Central memory CD4-positive, alpha-beta T cell (primary cell): Measurements from ENCODE around the gene E2F3.

Source experiments
- DNase-seq: peaks from one replicate; pipeline ENCODE4 v3.0.0; 2022

The E2F3 gene

DNA sequence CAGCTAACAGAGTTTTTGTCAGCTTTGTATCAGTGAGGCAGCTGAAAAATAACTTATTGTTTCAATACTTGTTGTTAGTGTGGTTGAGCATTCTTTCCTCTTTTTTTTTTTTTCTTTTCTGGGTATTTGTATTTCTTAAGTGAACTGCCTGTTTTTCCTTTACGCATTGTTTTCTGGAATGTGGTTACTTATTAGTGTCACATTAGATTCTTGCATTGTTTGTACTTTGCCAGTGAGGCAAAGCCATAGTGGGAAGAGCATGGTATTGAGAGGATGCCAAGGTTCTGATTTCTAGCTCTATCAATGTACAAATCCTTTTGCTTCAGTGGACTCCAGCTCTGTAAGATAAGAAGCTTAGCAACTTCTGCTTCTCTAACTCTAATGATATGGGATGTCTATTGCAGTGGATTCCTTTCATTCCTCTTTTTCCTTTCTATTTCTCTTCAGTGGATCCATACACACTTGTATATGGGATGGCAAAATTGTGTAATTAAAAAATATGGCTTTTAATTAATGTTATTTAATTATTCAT is 136.5 kb downstream of the E2F3 start:
- DNase-seq = no peak

DNA sequence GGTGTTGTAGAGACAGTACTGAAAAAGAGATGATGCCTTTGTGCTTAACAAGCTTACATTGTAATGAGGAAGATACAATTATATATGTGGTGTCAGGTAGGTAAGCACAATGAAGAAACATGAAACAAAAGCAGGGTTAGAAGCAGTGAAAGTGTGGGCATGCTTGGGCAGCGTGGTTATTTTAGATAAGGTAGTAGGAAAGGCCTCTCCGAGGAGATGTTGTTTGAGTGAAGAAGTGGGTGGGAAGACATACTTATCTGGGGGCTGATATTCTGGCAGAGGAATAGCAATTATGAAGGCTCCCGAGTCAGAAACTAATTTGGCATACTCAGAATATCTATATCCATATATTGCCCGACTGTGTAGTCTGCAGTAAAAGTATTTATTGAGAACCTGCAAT is 137.2 kb downstream of the E2F3 start:
- DNase-seq = no peak

GRCh38 chr6:20539387-20539786 is 137.7 kb downstream of the E2F3 start:
- DNase-seq = no peak

DNA sequence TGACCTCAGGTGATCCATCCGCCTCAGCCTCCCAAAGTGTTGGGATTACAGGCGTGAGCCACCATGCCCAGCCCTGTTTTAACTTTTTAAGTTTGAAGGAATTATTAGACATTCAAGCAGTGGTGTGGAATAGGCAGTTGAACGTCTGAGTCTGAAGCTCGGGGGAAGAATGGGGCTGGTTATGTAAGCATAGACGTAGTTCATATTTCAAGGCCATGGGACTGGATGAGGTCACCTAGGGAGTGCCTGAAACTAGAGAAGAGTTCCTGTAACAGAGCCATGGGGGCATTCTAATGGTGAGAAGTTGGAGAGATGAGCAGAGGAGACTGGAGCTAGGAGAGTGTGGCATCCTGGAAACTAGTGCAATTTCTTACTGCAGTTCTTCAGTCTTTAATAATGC is 139.0 kb downstream of the E2F3 start:
- DNase-seq = no peak

- no peak for DNase-seq
Measured at GRCh38 chr6:20541382-20541781, 139.7 kb downstream of the E2F3 start.

GRCh38 chr6:20542927-20543602 is 141.4 kb downstream of the E2F3 start:
- DNase-seq = no peak
